Motor neuron (in vitro differentiated cells): Measurements from ENCODE around the gene ANGPTL1. TPM values are rescaled to one million over a fixed set of nuclear protein-coding genes. Genes with fewer than 3 reads are reported as not detected.

Experiments
- total RNA-seq, 8 experiments: library from RNA; unstranded; fragments of 300-600 nt; gene quantifications; 2 replicates each; pipeline versions ENCODE4 v1.2.3 to v1.2.4, GENCODE V29; 2022

The ANGPTL1 gene
- total RNA-seq, 8 experiments from 2014 or later, result 0.25 to 11.9 (median 1.3) TPM

Other genes starting within 250 kb of the ANGPTL1 start
- 10 to 100 TPM in 5 of 8 experiments, 1 to 10 TPM in 3; 1.5 to 48.2 (median 23.5) TPM for gene RALGPS2, start 145.8 kb downstream of the ANGPTL1 start, total RNA-seq
- 10 to 100 TPM; 28.0 to 40.5 (median 33.2) TPM for gene FAM20B, start 154.8 kb upstream of the ANGPTL1 start, total RNA-seq
- 10 to 100 TPM in 7 of 8 experiments, 1 to 10 TPM in 1; 9.2 to 27.9 (median 13.4) TPM for gene TOR3A, start 211.0 kb upstream of the ANGPTL1 start, total RNA-seq